Activated CD8-positive, alpha-beta memory T cell treated with anti-CD3 and anti-CD28 coated beads for 36 hours (primary cell): ENCODE results near the gene PARP2. TPM values are rescaled to one million over a fixed set of nuclear protein-coding genes. Genes with fewer than 3 reads are reported as not detected.
"Not testable (repeated sequence)": the region's sequence is repeated elsewhere in the genome, so short reads cannot be mapped to it uniquely, and the experiment has no call there.

Experiments
- CTCF ChIA-PET: fragments of 350-600 bp; sonication (Branson Sonifier 250); formaldehyde crosslinking; loops from one replicate; lab custom pipeline; 2021; ENCODE audit warnings: antibody characterized with exemption; lab: Charles Lee
- POLR2A ChIA-PET: fragments of 350-600 bp; sonication (Branson Sonifier 250); formaldehyde crosslinking; loops from one replicate; lab custom pipeline; 2021; ENCODE audit warnings: antibody characterized with exemption; lab: Charles Lee
- total RNA-seq, 2 experiments: library from RNA; stranded (reverse); gene quantifications; one replicate each; pipeline ENCODE4 v1.2.3, GENCODE V29; 2021

PARP2 gene
- total RNA-seq, 2 experiments from 2014 or later: 40.7 to 40.9 TPM

DNA sequence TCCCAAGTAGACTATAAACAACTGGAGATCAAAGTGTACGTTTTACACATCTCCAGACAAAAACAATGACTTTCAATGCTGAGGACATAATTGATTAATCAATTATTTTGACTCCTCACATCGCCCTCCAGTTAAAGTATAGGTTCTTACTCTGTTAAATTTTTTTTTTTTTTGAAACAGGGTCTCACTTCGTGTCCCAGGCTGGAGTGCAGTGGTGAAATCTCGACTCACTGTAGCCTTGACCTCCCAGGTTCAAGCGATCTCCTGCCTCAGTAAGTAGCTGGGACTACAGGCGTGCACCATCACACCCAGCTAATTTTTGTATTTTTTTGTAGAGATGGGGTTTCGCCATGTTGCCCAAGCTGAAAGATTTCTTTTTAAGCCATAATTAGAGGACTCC, 9.4 kb upstream of the PARP2 start:
- CTCF ChIA-PET: interaction anchor here (1.2 to 3.1 kb wide), 2 partner anchors 9 to 62 kb away, joined by 3 to 15 read pairs; partner anchors contain the start of gene PARP2
- POLR2A ChIA-PET: interaction anchor here (1.0 to 3.3 kb wide), 2 partner anchors 9 to 127 kb away, joined by 3 to 70 read pairs; partner anchors contain the start of genes PARP2 and PIP4P1

DNA sequence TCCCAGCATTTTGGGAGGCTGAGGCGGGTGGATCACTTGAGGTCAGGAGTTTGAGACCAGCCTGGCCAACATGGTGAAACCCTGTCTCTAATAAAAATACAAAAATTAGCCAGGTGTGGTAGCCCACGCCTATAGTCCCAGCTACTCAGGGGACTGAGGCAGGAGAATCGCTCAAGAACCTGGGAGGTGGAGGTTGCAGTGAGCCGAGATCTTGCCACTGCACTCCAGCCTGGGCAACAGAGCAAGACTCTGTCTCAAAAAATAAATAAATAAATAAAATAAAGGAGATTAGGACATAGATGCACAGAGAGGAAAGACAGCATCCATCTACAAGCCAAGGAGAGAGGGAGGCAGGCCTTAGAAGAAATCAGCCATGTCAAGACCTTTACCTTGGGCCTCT, 2.4 kb upstream of the PARP2 start:
- POLR2A ChIA-PET: interaction anchor here (0.6 to 3.7 kb wide), 2 partner anchors 8 to 72 kb away, joined by 3 to 70 read pairs; partner anchors contain the start of genes CCNB1IP1 and TEP1
- CTCF ChIA-PET: interaction anchor here (3.6 kb wide), 1 partner anchor 13 kb away, joined by 21 read pairs; no protein-coding TSS in a partner anchor

DNA sequence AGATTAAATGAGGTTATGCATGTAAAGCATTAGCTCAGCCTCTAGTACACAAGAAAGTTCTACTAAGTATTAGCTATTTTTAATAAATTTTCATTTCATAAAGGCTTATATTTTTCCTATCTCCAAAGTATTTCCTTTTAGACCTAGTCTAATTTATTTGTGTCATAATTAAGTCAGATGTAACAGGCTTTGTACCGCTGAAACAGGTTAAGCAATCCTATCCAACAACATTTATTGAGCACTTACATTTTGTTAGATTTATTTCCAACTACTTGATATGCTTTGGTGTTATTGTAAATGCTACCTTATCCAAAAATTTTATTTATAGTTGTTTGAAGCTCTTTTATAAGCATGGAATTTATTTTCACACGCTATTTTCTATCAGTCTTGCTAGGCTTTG, 1.8 kb upstream of the PARP2 start:
- ChIA-PET POLR2A (interaction anchor here (0.7 to 3.7 kb wide), 3 partner anchors 9 to 120 kb away, joined by 3 to 70 read pairs (median 19); partner anchors contain the start of genes CCNB1IP1 and PIP4P1), CTCF (interaction anchor here (1.0 to 3.6 kb wide), 2 partner anchors 11 to 14 kb away, joined by 3 to 21 read pairs; no protein-coding TSS in a partner anchor)

DNA sequence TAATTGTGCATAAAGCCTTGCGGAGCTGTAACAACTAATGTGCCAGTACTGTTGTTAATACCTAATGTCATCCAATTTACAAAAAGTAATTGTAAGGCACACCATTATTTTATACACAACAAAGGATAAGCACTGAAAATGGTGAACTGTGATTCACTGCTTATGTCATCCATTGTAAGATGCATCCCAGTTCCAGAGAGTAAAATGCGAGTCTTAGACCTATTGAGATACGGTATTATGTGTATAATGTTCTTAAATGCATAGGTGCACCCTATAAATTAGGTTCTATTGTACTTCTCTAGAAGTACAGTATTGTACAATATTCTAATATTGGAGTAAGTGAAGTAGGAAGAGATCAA, 406 bp downstream of the PARP2 start:
- CTCF ChIA-PET: interaction anchor here (0.9 to 3.6 kb wide), 11 partner anchors 11 to 316 kb away, joined by 3 to 21 read pairs (median 4); partner anchors contain the start of genes APEX1, CCNB1IP1, OSGEP and PIP4P1
- POLR2A ChIA-PET: interaction anchor here (0.8 to 3.7 kb wide), 15 partner anchors 8 to 338 kb away, joined by 3 to 70 read pairs (median 6); partner anchors contain the start of genes APEX1, CCNB1IP1, OSGEP and PIP4P1

DNA sequence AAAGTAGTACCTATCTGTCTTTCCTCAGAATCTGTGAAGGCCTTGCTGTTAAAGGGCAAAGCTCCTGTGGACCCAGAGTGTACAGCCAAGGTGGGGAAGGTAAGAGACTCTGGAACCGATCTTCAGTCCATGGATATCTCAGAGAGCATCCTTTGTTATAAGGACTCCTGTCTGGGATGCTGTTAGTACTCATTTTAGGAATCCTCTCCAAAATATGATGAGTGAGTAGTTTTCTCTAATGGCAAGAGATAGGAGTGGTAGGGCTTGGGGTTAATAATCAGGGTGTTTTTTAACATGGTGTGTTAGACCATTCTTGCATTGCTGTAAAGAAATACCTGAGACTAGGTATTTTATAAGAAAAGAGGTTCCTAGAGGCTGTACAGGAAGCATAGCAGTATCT, 1.9 kb downstream of the PARP2 start:
- CTCF ChIA-PET: no interaction called here
- POLR2A ChIA-PET: no interaction called here

DNA sequence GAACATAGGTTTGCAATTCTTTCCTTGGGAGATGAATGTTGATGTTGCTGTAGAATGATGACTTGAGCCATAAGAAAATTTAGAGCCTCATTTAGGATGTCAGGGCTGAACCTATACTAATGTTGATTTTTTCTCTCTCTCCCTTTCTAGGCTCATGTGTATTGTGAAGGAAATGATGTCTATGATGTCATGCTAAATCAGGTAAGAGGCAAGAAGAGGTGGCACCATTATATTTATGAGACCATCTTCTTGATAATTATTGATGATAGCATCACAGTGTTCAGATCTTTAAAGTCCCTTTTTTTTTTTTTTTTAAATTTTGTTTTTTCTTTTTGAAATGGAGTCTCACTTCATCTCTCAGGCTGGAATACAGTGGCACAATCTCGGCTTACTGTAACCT, 3.3 kb downstream of the PARP2 start:
- CTCF ChIA-PET: interaction anchor here (0.6 kb wide), 1 partner anchor 57 kb away, joined by 4 read pairs; no protein-coding TSS in a partner anchor
- POLR2A ChIA-PET: no interaction called here

DNA sequence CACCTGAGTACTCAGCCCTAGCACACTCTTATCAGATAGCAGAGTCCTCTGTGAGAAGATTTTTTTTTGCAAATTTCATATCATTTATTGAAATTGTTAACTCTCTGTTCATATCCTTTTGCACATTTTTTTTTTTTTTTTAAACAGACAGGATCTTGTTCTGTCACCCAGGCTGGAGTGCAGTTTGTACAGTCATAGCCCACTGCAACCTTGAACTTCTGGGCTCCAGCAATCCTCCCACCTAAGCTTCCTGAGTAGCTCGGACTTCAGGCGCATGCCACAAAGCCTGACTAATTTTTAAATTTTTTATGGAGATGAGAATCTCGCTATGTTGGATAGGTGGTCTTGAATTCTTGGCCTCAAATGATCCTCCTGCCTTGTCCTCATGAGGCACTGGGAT, 4.3 kb downstream of the PARP2 start:
- POLR2A ChIA-PET: no interaction called here
- CTCF ChIA-PET: interaction anchor here (0.6 to 0.7 kb wide), 2 partner anchors 19 to 49 kb away, joined by 3 to 4 read pairs; no protein-coding TSS in a partner anchor

DNA sequence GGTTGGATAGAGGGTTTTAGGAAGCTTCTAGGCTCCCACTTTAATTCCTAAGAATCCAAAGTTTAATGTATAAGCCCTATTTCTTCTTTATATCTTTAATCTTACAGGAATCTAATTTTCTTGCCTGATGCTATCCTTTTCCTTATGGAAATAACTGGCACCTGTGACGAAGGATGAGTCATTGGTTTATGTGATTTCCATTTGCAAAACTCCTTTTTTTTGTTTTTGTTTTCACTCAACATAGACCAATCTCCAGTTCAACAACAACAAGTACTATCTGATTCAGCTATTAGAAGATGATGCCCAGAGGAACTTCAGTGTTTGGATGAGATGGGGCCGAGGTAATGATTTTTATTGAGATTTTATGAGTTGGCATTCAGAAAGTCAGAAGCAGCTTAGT, 6.8 kb downstream of the PARP2 start:
- ChIA-PET CTCF (interaction anchor here (1.5 kb wide), 1 partner anchor 46 kb away, joined by 3 read pairs; no protein-coding TSS in a partner anchor), POLR2A (no interaction called here)

DNA sequence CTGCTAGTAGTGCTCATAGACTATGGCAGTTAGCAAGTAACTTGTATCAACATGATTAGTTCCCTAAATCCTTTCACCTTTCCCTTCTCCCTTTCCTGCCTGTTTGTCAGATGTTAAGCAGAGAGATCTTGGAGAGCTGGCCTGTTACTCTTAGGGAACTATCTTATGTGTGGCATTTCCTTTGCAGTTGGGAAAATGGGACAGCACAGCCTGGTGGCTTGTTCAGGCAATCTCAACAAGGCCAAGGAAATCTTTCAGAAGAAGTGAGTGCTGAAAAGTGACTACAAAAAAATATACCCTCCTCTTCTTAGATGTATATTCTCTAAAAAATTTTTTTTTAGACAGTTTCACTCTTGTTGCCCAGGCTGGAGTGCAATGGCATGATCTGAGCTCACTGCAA, 7.4 kb downstream of the PARP2 start:
- POLR2A ChIA-PET: no interaction called here
- CTCF ChIA-PET: interaction anchor here (1.4 to 1.5 kb wide), 2 partner anchors 21 to 45 kb away, joined by 3 to 4 read pairs; no protein-coding TSS in a partner anchor

DNA sequence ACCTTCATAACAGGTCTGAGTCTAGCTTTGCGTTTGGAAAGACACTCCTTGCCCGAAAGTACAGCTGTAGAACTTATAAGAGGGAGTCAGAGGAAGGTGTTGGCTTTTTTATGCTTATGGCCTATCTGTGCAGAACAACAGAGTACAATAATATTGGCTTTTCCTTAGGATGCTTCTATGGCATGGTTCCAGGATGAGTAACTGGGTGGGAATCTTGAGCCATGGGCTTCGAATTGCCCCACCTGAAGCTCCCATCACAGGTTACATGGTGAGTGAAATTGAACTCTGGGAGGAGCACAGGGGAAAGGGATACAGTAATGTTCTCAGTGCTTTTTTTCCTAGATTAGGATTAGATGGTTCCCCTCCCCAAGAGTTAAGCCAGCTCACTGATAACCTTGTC, 13.0 kb downstream of the PARP2 start:
- POLR2A ChIA-PET: interaction anchor here (1.5 kb wide), 1 partner anchor 13 kb away, joined by 4 read pairs; the partner anchor contains the start of gene PARP2
- CTCF ChIA-PET: interaction anchor here (0.6 to 1.1 kb wide), 2 partner anchors 13 to 37 kb away, joined by 3 read pairs; partner anchors contain the start of gene PARP2

DNA sequence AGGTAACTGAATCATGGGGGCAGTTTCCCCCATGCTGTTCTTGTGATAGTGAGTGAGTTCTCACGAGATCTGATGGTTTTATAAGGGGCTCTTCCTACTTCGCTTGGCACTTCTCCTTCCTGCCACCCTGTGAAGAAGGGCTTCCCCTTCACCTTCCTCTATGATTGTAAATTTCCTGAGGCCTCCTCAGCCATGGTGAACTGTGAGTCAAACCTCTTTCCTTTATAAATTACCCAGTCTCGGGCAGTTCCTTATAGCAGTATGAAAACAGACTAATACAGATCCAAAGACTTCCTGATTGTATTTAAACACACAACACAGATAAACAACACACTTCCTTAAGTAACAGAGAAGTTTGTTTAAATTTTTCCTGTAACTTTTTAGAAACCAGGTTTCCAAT, 15.0 kb downstream of the PARP2 start:
- POLR2A ChIA-PET, CTCF ChIA-PET: not testable (repeated sequence)

DNA sequence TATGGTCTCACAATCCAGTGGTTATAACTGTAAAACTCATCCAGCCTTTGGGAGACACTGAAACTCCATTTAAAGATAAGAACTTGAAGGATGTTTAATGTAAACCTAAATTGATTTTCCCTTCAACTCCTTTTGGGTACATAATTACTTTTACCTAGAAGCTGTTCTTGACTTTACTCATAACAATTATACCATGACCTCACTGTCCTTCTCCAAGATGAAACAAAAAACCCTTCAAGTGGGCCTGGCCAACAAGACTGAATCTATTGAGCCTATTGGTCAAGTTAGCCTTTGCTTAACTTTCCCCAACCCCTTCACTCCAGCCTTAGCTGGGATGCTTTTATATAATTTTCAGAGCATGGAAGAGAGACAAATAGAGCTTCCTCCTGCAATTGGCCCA, 22.5 kb downstream of the PARP2 start:
- ChIA-PET POLR2A (no interaction called here), CTCF (no interaction called here)

DNA sequence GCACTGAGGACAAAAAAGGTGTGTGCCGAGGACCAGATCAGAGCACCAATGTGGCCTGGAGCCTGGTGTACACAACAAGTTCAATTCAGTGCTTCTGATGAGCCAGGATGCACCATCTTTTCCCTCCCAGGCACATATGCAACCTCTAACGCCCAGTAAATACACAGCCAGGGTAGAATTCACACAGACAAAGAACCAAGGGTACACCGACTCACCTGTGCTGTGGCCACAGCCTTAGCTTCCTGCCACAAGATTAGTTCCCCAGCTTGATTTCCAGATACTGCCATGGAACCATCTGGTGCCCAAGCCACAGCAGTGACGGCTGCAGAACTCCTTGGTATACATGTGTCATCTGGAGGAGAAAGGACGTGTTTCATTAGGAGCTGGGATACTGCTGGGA, 29.4 kb downstream of the PARP2 start:
- ChIA-PET POLR2A (no interaction called here), CTCF (no interaction called here)

DNA sequence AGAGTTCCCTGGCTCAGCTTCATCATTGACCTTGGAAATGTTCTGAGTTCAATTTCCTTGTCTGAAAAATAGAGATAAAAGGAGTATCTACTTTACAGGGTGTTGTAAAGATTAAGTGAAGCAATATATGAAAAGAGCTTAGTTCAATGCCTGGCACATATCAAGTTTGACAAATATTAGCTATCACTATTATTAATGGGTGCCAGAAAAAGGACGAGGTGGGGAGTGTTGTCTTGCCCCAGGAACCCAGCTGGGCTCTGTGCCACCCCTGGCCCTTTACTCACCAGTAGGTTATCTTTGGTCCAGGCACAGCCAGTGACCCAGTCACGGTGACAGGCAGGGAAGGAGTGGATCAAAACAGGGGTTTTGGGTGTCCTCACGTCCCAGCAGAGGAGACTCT, 32.0 kb downstream of the PARP2 start:
- POLR2A ChIA-PET: no interaction called here
- CTCF ChIA-PET: interaction anchor here (1.2 kb wide), 1 partner anchor 48 kb away, joined by 3 read pairs; no protein-coding TSS in a partner anchor

DNA sequence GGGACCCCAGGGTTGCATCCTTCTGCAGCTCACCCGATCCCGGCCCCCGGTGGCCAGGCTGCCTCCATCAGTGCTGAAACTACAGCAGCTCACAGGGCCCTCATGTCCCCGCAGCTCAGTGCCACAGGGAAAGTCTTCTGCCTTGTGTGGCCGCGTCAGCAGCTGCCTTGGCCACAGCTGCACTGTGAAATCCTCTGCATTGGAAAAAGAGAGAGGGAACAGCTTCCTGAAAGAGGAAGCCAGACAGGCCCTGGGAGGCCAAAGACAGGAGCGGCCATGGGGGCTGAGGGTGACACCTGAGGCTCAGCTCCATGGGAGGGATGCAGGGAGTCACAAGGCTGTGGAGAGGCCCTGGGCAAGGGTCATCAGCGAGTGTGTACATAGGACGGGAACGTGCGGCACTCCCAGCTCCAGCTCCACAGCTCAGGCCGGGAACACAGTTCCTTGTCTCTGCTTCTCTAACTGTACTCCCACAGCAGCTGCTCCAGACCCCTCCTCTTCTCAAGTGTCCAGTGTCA, 32.7 kb downstream of the PARP2 start:
- ChIA-PET CTCF (interaction anchor here (1.2 kb wide), 1 partner anchor 48 kb away, joined by 3 read pairs; no protein-coding TSS in a partner anchor), POLR2A (no interaction called here)

DNA sequence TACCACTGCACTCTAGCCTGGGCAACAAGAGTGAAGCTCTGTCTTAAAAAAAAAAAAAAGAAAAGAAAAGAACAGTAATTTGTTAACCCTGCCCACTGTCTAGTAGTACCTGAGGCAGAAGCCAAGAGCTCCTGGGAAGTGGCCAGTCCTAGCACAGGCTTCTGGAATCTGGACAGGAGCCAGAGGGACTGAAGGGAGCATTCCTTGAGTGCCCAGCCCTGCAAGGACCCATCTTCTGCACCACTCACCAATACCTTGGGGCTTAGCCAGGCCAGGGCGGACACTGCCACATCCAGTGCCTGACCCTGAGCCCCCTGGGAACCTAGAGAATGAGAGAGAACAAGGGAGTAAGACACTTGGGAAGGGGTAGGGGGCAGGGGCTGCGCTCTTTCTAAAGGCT, 33.7 kb downstream of the PARP2 start:
- ChIA-PET POLR2A (no interaction called here), CTCF (no interaction called here)

DNA sequence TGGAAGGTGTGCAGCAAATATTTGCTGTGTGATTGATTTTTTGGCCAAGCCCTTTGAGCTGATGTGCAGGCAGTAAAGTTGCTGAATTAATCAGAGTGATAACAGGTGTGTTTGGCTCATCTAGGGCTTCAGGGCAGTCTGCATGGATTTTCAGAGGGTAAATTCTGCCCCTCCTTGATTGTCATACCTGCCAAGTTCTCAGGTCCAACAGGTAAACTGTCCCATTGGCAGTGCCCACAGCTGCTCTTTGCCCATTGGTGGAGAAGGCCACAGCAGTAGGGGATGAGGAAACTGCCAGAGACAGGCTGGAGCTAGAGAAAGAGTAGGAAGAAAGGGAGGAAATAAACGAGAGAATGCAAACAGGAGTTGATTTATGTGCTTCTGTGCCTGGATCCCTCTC, 36.3 kb downstream of the PARP2 start:
- ChIA-PET POLR2A (no interaction called here), CTCF (no interaction called here)

DNA sequence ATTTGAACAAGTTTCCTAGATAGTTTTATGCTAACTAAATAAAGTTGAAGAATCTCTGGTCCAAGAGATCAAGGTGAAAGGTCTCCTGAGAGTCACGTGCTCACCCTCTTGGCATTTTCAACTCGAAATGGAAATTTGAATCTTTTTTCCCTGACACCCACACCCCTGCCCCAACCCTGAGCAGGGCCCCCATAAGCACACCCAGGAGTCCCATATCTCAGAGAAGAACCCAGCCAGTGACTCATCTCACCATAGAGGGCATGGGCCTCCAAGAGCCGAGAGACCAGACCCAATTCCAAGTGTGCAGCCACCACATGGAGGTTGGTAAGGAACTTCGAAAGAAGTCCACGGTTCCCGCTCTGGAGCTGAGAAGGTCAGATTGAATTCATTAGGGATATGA, 37.2 kb downstream of the PARP2 start:
- ChIA-PET POLR2A (no interaction called here), CTCF (no interaction called here)

DNA sequence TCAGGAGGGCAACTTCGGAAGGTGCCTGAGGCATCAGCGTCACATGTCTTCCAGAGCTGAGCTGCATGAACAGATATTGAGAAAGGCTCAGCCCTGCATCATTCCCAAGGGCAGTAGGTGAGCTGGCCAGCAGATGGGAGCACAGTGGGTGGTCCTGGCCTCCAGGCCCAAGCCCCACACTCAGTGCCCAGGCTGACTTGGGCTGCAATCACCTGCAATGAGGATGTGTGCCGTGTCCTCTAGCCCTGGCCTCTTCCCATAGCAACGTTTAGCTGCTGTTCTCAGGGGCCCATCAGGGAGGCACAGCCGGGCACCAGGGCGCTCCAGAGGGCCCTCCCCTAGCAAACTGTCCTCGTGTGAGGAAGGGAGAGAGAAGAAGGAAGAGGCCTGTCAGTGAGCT, 37.9 kb downstream of the PARP2 start:
- CTCF ChIA-PET: no interaction called here
- POLR2A ChIA-PET: no interaction called here

DNA sequence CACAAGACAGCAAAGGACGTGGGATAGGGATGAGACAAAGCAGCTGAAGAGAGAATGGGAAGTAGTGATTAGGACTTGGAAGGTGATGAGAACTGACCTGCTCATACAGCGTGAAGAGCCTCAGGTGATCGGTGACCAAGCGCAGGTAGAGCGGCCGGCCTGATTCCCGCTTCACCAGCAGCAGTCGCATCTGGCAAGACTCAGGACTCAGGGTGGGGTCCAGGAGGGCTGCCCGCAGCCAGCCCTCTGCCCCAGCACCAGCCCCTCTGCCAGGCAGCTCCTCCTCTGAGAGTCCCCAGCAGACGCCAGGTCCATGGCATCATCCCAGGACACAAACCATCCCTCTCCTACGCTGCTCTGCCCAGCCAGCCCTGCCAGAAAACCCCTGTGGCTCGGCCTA, 39.1 kb downstream of the PARP2 start:
- CTCF ChIA-PET: interaction anchor here (0.9 kb wide), 1 partner anchor 11 kb away, joined by 3 read pairs; no protein-coding TSS in a partner anchor
- POLR2A ChIA-PET: no interaction called here
